K562 (cell line): ENCODE measurements around the gene RARRES2. TPM values are rescaled to one million over a fixed set of nuclear protein-coding genes. Genes with fewer than 3 reads are reported as not detected.

Experiments used
- ATAC-seq: fragments of 200-7000 bp; cut with Tn5 transposase; 3 replicates; pipeline ENCODE4 v1.9.1; 2020; ENCODE audit warnings: moderate library complexity
- BruUV-seq: library from RNA; stranded (reverse); fragments of 400-500 nt; replicated peaks from 2 replicates; lab custom pipeline; 2021; lab: Mats Ljungman, UMichigan
- CTCF ChIA-PET: fragments of 300-600 bp; formaldehyde crosslinking; extraction: SDS; loops from one replicate; lab custom pipeline; 2021; ENCODE audit warnings: low intra/inter-chr PET ratio; lab: Yijun Ruan, JAX
- POLR2A ChIA-PET: fragments of 300-600, 350-650 bp; sonication (Branson Sonifier 250); formaldehyde crosslinking; extraction: SDS; loops from one replicate; lab custom pipeline; 2021; ENCODE audit warnings: antibody characterized with exemption, inconsistent platforms; lab: Yijun Ruan, JAX
- DNase-seq, 4 experiments: peaks; one replicate each; pipeline versions ENCODE4 v3.0.0 to v3.0.0-alpha.2; 2011 to 2018; ENCODE audit warnings: low spot score in 3 of 4, mixed read lengths in 3 of 4; ENCODE audit errors: extremely low read depth in 1 of 4
- FAIRE-seq: peaks from 2 replicates; lab custom pipeline; 2011; peaks lifted over from hg19 to GRCh38; lab: Jason Lieb, UNC
- H2AFZ ChIP-seq: 2 replicates; pipeline ENCODE4 v1.6.0; 2011; ENCODE audit warnings: low read depth, low read length, control low read depth, inconsistent platforms
- H3K27ac ChIP-seq: fragments of 200-600 bp; 3 replicates; pipeline ENCODE4 v1.8.0; 2011; ENCODE audit warnings: low read depth, mild to moderate bottlenecking, control low read depth, inconsistent platforms, low read length, moderate library complexity, mixed read lengths; ENCODE audit errors: extremely low read depth
- H3K27me3 ChIP-seq, 2 experiments: fragments of 300-600 bp in 1 of 2; 2 replicates in 1 of 2; 3 replicates in 1 of 2; pipeline versions ENCODE4 v1.6.0 to v1.8.0; 2011; ENCODE audit warnings: inconsistent platforms in 2 of 2, low read length in 2 of 2, mild to moderate bottlenecking in 1 of 2, mixed read lengths in 1 of 2, moderate library complexity in 1 of 2; ENCODE audit not compliant: control insufficient read depth in 2 of 2, insufficient read depth in 2 of 2
- H3K36me3 ChIP-seq: fragments of 300-600 bp; 3 replicates; pipeline ENCODE4 v1.8.0; 2011; ENCODE audit warnings: mild to moderate bottlenecking, low read length, inconsistent platforms; ENCODE audit not compliant: control insufficient read depth, insufficient read depth
- H3K4me1 ChIP-seq, 2 experiments: fragments of 200-600 bp in 1 of 2; replicated peaks in 1 of 2; 2 replicates in 1 of 2; 3 replicates in 1 of 2; pipeline versions ENCODE4 v1.5.1 to v1.8.0; 2011; ENCODE audit warnings: inconsistent platforms in 2 of 2, low read length in 2 of 2, mild to moderate bottlenecking in 1 of 2, mixed read lengths in 1 of 2, moderate library complexity in 1 of 2; ENCODE audit not compliant: control insufficient read depth in 2 of 2, insufficient read depth in 2 of 2
- H3K4me2 ChIP-seq: 2 replicates; pipeline ENCODE4 v1.6.1; 2011; ENCODE audit warnings: low read length, control low read depth, inconsistent platforms, mixed read lengths; ENCODE audit not compliant: insufficient read depth
- H3K4me3 ChIP-seq: fragments of 200-600 bp; sonication (generic), shearing (Covaris generic); 2 replicates; pipeline ENCODE4 v1.5.1; 2016; ENCODE audit warnings: control low read depth, inconsistent platforms
- H3K79me2 ChIP-seq: fragments of 200-600 bp; 3 replicates; pipeline ENCODE4 v1.8.0; 2011; ENCODE audit warnings: low read length, inconsistent platforms; ENCODE audit not compliant: control insufficient read depth, insufficient read depth
- H3K9ac ChIP-seq, 2 experiments: 2 replicates each; pipeline versions ENCODE4 v1.6.0 to v1.6.1; 2011; ENCODE audit warnings: low read depth in 2 of 2, low read length in 2 of 2, control low read depth in 1 of 2, inconsistent platforms in 1 of 2, mild to moderate bottlenecking in 1 of 2, mixed read lengths in 1 of 2; ENCODE audit not compliant: insufficient read depth in 1 of 2
- H3K9me1 ChIP-seq: one replicate; pipeline ENCODE4 v1.6.0; 2011; ENCODE audit warnings: inconsistent platforms, mild to moderate bottlenecking, low read length, moderate library complexity; ENCODE audit not compliant: control insufficient read depth, insufficient read depth
- H3K9me3 ChIP-seq: replicated peaks from 2 replicates; pipeline ENCODE4 v1.5.1; 2011; ENCODE audit warnings: low read depth, low read length, inconsistent platforms; ENCODE audit not compliant: control insufficient read depth, insufficient read depth
- H4K20me1 ChIP-seq: replicated peaks from 2 replicates; pipeline ENCODE4 v1.6.1; 2011; ENCODE audit warnings: low read length, inconsistent platforms, mixed read lengths; ENCODE audit not compliant: control insufficient read depth, insufficient read depth
- ARHGAP35 ChIP-seq: fragments of 450-650 bp; IDR thresholded peaks from 2 replicates; pipeline ENCODE4 v1.6.1; 2018; ENCODE audit not compliant: partially characterized antibody
- BCL6 ChIP-seq: fragments of 250-450 bp; sonication (Bioruptor Pico); IDR thresholded peaks from 2 replicates; pipeline ENCODE4 v1.4.0; 2020
- BRCA1 ChIP-seq, 2 experiments: fragments of 450-650 bp in 1 of 2; sonication (generic) in 1 of 2; formaldehyde crosslinking in 1 of 2; IDR thresholded peaks; 2 replicates each; pipeline versions ENCODE4 v1.5.0 to v1.6.1; 2017 to 2020; ENCODE audit warnings: mild to moderate bottlenecking in 1 of 2, missing genetic modification reagents in 1 of 2
- IFI16 ChIP-seq: fragments of 250-450 bp; sonication (Bioruptor Pico); IDR thresholded peaks from 2 replicates; pipeline ENCODE4 v2.1.2; 2022; ENCODE audit warnings: mild to moderate bottlenecking, inconsistent platforms
- MAZ ChIP-seq, 2 experiments: fragments of 450-650 bp in 1 of 2; sonication (generic) in 1 of 2; formaldehyde crosslinking; IDR thresholded peaks in 1 of 2; conservative IDR thresholded peaks in 1 of 2; 2 replicates each; pipeline versions ENCODE4 v1.4.0 to v1.5.0; 2020; ENCODE audit warnings: mild to moderate bottlenecking in 1 of 2, missing genetic modification reagents in 1 of 2
- MEF2A ChIP-seq: IDR thresholded peaks from 2 replicates; pipeline ENCODE4 v1.6.1; 2011; ENCODE audit warnings: low read depth, mild to moderate bottlenecking, low read length, moderate library complexity; ENCODE audit not compliant: control insufficient read depth
- MEIS2 ChIP-seq: fragments of 450-650 bp; IDR thresholded peaks from 2 replicates; pipeline ENCODE4 v1.6.1; 2014; ENCODE audit warnings: mild to moderate bottlenecking; ENCODE audit not compliant: partially characterized antibody
- NCOA6 ChIP-seq: fragments of 450-650 bp; IDR thresholded peaks from 2 replicates; pipeline ENCODE4 v1.6.1; 2017; ENCODE audit warnings: mild to moderate bottlenecking
- NUFIP1 ChIP-seq: fragments of 450-650 bp; IDR thresholded peaks from 2 replicates; pipeline ENCODE4 v1.6.1; 2018; ENCODE audit not compliant: partially characterized antibody
- POLR2H ChIP-seq: IDR thresholded peaks from 2 replicates; pipeline ENCODE4 v1.6.1; 2016; ENCODE audit warnings: missing genetic modification characterization, low read depth, mild to moderate bottlenecking, control low read depth, missing compliant biosample characterization, moderate library complexity
- RAD51 ChIP-seq: fragments of 450-650 bp; IDR thresholded peaks from 2 replicates; pipeline ENCODE4 v1.7.1; 2016; ENCODE audit warnings: low read depth, mild to moderate bottlenecking, borderline replicate concordance
- SIN3B ChIP-seq: fragments of 450-650 bp; IDR thresholded peaks from 2 replicates; pipeline ENCODE4 v1.6.1; 2017; ENCODE audit warnings: low read depth, mild to moderate bottlenecking, moderate library complexity
- SMAD1 ChIP-seq: fragments of 150-350 bp; IDR thresholded peaks from 2 replicates; pipeline ENCODE4 v1.6.1; 2014; ENCODE audit warnings: low read length, low read depth; ENCODE audit not compliant: partially characterized antibody
- ZFP30 ChIP-seq: fragments of 250-450 bp; sonication (Bioruptor Pico); IDR thresholded peaks from 2 replicates; pipeline ENCODE4 v1.8.0; 2022; ENCODE audit warnings: moderate library complexity, mild to moderate bottlenecking, inconsistent platforms, borderline replicate concordance
- ZNF124 ChIP-seq: sonication (generic); formaldehyde crosslinking; IDR thresholded peaks from 2 replicates; pipeline ENCODE4 v1.8.1; 2022; ENCODE audit warnings: missing genetic modification reagents
- ZNF23 ChIP-seq: fragments of 250-450 bp; sonication (Bioruptor Pico); IDR thresholded peaks from 2 replicates; pipeline ENCODE4 v1.4.0; 2020; ENCODE audit warnings: mild to moderate bottlenecking
- ZNF644 ChIP-seq: fragments of 200-800 bp; sonication (Bioruptor generic); IDR thresholded peaks from 2 replicates; pipeline ENCODE4 v1.6.1; 2016; ENCODE audit warnings: low read depth, missing genetic modification characterization, missing compliant biosample characterization
- WGBS: fragments of 100-300 bp; shearing (Covaris generic); methylation state at CpG from one replicate; pipeline ENCODE4 v1.1.6; 2016; ENCODE audit warnings: low coverage, mixed read lengths; ENCODE audit not compliant: insufficient coverage; ENCODE audit errors: missing lambda C conversion rate; 5-methylcytosine and 5-hydroxymethylcytosine counted together
- in situ Hi-C: fragments of 300-500 bp; cut with MboI; formaldehyde crosslinking; loops from 4 replicates; pipeline ENCODE4 v1.15.0; 2018; ENCODE audit warnings: inconsistent platforms, mixed read lengths
- intact Hi-C: fragments of 100-400 bp; cut with micrococcal nuclease; formaldehyde crosslinking; loops from 2 replicates; pipeline ENCODE4 v1.14.2; 2022
- polyA plus RNA-seq, 8 experiments: library from polyadenylated mRNA; depleted of rRNA in 4 of 8; stranded (reverse) in 5 of 8; unstranded in 3 of 8; fragments of >200 nt; fragmentation: Nextera tagmentation in 2 of 8; fragmentation: Illumina TruSeq in 1 of 8; extraction: Ambion mirVana in 2 of 8; extraction: Trizol in 1 of 8; gene quantifications; 2 replicates each; pipeline versions ENCODE4 v1.2.1 to v1.2.3, GENCODE V29; 2011 to 2014; ENCODE audit warnings: inconsistent platforms in 1 of 8, missing spikeins in 1 of 8
- total RNA-seq, 7 experiments: library from RNA; depleted of rRNA in 6 of 7; stranded (reverse); fragments of >200 nt in 6 of 7; fragmentation: Illumina TruSeq in 2 of 7; extraction: Trizol in 2 of 7; gene quantifications; 2 replicates each; pipeline versions ENCODE4 v1.2.1 to v1.2.3, GENCODE V29; 2011 to 2021; ENCODE audit warnings: low replicate concordance in 1 of 7
- TF ChIP-seq, protein P1 (sequence below): sonication (generic); formaldehyde crosslinking; IDR thresholded peaks from 2 replicates; pipeline ENCODE4 v1.8.0; 2022; ENCODE audit warnings: mild to moderate bottlenecking, missing genetic modification reagents

The RARRES2 gene
- total and polyA plus RNA-seq, 9 of the 15 experiments (the other 6 are each of a cell fraction or from before 2014, with no cell fraction given) = 0.11 to 1.7 (median 0.23) TPM; not detected in 6

DNA sequence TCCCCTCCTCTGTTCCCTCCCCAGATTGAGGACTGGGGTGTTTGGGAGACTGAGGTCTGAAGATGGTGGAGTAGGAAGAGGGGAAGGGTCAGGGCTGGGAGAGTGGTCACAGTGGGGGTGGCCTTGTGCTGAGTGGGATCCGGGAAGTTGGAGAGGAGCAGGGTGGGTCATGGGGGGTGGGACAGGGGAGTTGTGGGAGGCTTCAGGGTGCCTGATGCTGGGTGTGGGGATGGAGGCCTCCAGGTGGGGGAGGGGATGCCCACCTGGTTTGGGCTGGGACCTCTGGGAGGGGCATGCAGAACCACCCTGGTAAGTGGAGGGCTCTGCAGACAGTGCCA, 40.3 kb upstream of the RARRES2 start:
- 100% methylated on average over 1 of the region's 1 CpG for WGBS
- no peaks in the 10 kb centered on the region for H3K9me3 ChIP-seq
- no peak for FAIRE-seq
- in situ Hi-C loops (no loop called here), intact Hi-C loops (no loop called here)
- ChIA-PET POLR2A (no interaction called here), CTCF (no interaction called here)
- DNase-seq = no peak
- H4K20me1 ChIP-seq = peaks cover 32% of the 10 kb centered on the region
- H3K4me1 ChIP-seq = peaks cover 16 to 53% of the 10 kb centered on the region in 2 experiments
- H3K9me1 ChIP-seq = peaks cover 10% of the 10 kb centered on the region
- no peak overlapping the region for H3K4me3 ChIP-seq
- H3K9ac ChIP-seq = peak overlapping the region in 1 of 2 experiments; percentile 80; a peak in 2 of 4 replicates
- peaks cover 58% of the 10 kb centered on the region for H3K79me2 ChIP-seq
- no peak overlapping the region for H3K4me2 ChIP-seq
- no peak overlapping the region for H3K27ac ChIP-seq
- no peak overlapping the region for H2AFZ ChIP-seq
- peaks cover 14% of the 10 kb centered on the region; the same call in 1 of the 3 replicates for H3K36me3 ChIP-seq
- ATAC-seq = no peak
- no peak for TF ChIP-seq BCL6 (CRISPR knock-in tag)
- 0 out of 2 replicates have a peak, but pooled peaks have one; percentile 39 for TF ChIP-seq ZNF124 (CRISPR knock-in tag)
- no TSS peak for BruUV-seq
- no peaks in the 10 kb centered on the region for H3K27me3 ChIP-seq

DNA sequence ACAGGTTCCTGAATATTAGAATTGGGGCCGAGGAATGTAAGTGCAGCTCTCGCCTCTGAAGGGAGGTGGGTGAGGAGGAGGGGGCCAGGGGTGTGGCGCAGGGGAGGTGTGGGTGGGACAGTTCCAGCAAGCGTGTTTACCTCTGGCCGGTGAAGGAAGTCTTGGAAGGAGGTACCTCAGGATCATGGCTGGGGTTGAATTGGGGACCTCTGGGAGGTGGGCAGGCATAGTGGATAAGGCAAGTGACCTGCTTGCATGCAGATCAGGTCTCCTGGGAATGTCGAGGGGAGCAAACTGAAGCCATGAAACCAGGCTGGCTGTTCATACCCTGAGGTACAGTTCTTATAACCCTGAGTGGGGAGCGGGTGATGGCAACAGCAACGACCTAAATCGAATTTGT, 39.7 kb upstream of the RARRES2 start:
- Histone ChIP-seq H4K20me1 (peaks cover 32% of the 10 kb centered on the region), H3K27me3 (no peaks in the 10 kb centered on the region), H3K4me2 (no peak overlapping the region), H3K9me1 (peaks cover 10% of the 10 kb centered on the region), H3K9me3 (no peaks in the 10 kb centered on the region), H3K9ac (peak overlapping the region in 1 of 2 experiments; percentile 45; a peak in 1 of 4 replicates), H3K27ac (no peak overlapping the region), H3K79me2 (peaks cover 58% of the 10 kb centered on the region), H3K4me3 (no peak overlapping the region), H3K4me1 (peaks cover 22 to 53% of the 10 kb centered on the region in 2 experiments), H3K36me3 (peaks cover 8% of the 10 kb centered on the region; the same call in 1 of the 3 replicates), H2AFZ (no peak overlapping the region)
- FAIRE-seq = no peak
- no peak for DNase-seq
- in situ Hi-C loops (no loop called here), intact Hi-C loops (no loop called here)
- CTCF ChIA-PET = no interaction called here
- POLR2A ChIA-PET = interaction anchor here (0.7 kb wide), 1 partner anchor 10 kb away, joined by 4 read pairs; no protein-coding TSS in a partner anchor
- ATAC-seq = no peak
- 87% methylated on average over 8 of the region's 9 CpGs for WGBS
- BruUV-seq = no TSS peak
- TF ChIP-seq POLR2H (tag) (no peak), ZNF23 (CRISPR knock-in tag) (no peak), IFI16 (no peak), MEIS2 (no peak), ZFP30 (CRISPR knock-in tag) (no peak), SIN3B (no peak), NCOA6 (no peak), NUFIP1 (no peak), BRCA1 (IDR thresholded peaks at IDR 0.05) (no peak), BRCA1 (CRISPR knock-in tag; IDR thresholded peaks at IDR 0.05) (no peak), ARHGAP35 (no peak), MAZ (CRISPR knock-in tag; conservative IDR thresholded peaks at IDR 0.05 in 1 of 2, IDR thresholded peaks at IDR 0.05 in 1 of 2) (no peak), MEF2A (no peak), ZNF644 (no peak), RAD51 (no peak), SMAD1 (no peak)
- TF ChIP-seq, protein P1, sequence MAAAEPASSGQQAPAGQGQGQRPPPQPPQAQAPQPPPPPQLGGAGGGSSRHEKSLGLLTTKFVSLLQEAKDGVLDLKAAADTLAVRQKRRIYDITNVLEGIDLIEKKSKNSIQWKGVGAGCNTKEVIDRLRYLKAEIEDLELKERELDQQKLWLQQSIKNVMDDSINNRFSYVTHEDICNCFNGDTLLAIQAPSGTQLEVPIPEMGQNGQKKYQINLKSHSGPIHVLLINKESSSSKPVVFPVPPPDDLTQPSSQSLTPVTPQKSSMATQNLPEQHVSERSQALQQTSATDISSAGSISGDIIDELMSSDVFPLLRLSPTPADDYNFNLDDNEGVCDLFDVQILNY (CRISPR knock-in tag) = no peak
